Panc1 (cell line): Measurements from ENCODE around the gene USP24.

Source experiments
- POLR2AphosphoS5 ChIP-seq: IDR thresholded peaks from 2 replicates; pipeline ENCODE4 v1.6.1; 2012; ENCODE audit warnings: mild to moderate bottlenecking, low read depth, low read length, moderate library complexity
- TCF7L2 ChIP-seq: IDR thresholded peaks from 2 replicates; pipeline ENCODE4 v1.6.1; 2011; ENCODE audit warnings: mild to moderate bottlenecking, low read depth, low read length, inconsistent platforms
- TF ChIP-seq, protein P1 (sequence below): fragments of 450-650 bp; IDR thresholded peaks from 2 replicates; pipeline ENCODE4 v1.5.1; 2017; ENCODE audit warnings: mild to moderate bottlenecking
- TF ChIP-seq, protein P2 (sequence below), 2 experiments: IDR thresholded peaks; 2 replicates each; pipeline ENCODE4 v1.6.1; 2011 to 2012; ENCODE audit warnings: low read depth in 2 of 2, control low read depth in 1 of 2, low read length in 1 of 2, mild to moderate bottlenecking in 1 of 2, moderate library complexity in 1 of 2; ENCODE audit not compliant: insufficient read depth in 1 of 2

DNA sequence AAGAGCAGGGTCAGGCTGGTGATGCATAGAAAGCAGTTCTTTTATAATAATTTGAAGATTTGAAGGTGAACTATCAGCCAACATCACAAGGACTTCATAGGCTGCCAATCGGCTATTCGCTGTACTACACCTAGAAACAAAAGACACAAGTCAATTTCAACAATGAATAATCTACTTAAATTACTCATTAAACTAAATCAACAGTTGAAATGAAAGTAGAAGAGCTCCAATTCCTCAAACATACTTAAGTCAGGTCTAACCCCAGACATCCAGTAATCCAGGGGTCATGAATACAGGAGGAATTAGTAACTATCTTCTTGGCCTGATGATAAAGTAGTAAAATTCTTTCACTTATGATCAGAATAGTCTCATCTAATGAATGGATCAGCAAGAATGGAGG is 111.3 kb downstream of the USP24 start:
- TF ChIP-seq, protein P1, sequence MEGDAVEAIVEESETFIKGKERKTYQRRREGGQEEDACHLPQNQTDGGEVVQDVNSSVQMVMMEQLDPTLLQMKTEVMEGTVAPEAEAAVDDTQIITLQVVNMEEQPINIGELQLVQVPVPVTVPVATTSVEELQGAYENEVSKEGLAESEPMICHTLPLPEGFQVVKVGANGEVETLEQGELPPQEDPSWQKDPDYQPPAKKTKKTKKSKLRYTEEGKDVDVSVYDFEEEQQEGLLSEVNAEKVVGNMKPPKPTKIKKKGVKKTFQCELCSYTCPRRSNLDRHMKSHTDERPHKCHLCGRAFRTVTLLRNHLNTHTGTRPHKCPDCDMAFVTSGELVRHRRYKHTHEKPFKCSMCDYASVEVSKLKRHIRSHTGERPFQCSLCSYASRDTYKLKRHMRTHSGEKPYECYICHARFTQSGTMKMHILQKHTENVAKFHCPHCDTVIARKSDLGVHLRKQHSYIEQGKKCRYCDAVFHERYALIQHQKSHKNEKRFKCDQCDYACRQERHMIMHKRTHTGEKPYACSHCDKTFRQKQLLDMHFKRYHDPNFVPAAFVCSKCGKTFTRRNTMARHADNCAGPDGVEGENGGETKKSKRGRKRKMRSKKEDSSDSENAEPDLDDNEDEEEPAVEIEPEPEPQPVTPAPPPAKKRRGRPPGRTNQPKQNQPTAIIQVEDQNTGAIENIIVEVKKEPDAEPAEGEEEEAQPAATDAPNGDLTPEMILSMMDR = no peak
- TF ChIP-seq, protein P2, sequence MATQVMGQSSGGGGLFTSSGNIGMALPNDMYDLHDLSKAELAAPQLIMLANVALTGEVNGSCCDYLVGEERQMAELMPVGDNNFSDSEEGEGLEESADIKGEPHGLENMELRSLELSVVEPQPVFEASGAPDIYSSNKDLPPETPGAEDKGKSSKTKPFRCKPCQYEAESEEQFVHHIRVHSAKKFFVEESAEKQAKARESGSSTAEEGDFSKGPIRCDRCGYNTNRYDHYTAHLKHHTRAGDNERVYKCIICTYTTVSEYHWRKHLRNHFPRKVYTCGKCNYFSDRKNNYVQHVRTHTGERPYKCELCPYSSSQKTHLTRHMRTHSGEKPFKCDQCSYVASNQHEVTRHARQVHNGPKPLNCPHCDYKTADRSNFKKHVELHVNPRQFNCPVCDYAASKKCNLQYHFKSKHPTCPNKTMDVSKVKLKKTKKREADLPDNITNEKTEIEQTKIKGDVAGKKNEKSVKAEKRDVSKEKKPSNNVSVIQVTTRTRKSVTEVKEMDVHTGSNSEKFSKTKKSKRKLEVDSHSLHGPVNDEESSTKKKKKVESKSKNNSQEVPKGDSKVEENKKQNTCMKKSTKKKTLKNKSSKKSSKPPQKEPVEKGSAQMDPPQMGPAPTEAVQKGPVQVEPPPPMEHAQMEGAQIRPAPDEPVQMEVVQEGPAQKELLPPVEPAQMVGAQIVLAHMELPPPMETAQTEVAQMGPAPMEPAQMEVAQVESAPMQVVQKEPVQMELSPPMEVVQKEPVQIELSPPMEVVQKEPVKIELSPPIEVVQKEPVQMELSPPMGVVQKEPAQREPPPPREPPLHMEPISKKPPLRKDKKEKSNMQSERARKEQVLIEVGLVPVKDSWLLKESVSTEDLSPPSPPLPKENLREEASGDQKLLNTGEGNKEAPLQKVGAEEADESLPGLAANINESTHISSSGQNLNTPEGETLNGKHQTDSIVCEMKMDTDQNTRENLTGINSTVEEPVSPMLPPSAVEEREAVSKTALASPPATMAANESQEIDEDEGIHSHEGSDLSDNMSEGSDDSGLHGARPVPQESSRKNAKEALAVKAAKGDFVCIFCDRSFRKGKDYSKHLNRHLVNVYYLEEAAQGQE (IDR thresholded peaks at IDR 0.05; ENCODE audit: insufficient read depth in 1 of 2, low read depth in 2 of 2, low read length in 1 of 2) = no peak
- TF ChIP-seq TCF7L2 (no peak), POLR2AphosphoS5 (no peak)
